Fibroblast of lung (primary cell): ENCODE data around the gene CDC25B. TPM values are rescaled to one million over a fixed set of nuclear protein-coding genes. Genes with fewer than 3 reads are reported as not detected.
"Not testable (repeated sequence)": the region's sequence is repeated elsewhere in the genome, so short reads cannot be mapped to it uniquely, and the experiment has no call there.

Experiments
- DNase-seq, 2 donors: peaks; one replicate each; pipeline versions ENCODE4 v3.0.0 to v3.0.0-alpha.2; 2010; ENCODE audit warnings: low read depth in 2 of 2
- H2AFZ ChIP-seq: 2 replicates; pipeline ENCODE4 v1.5.1; 2012; ENCODE audit warnings: low read length, control low read depth, inconsistent platforms
- H3K27ac ChIP-seq: 2 replicates; pipeline ENCODE4 v1.5.1; 2011; ENCODE audit warnings: low read length, control low read depth; ENCODE audit not compliant: insufficient read depth
- H3K27me3 ChIP-seq: 2 replicates; pipeline ENCODE4 v1.5.1; 2011; ENCODE audit warnings: mild to moderate bottlenecking, low read length; ENCODE audit not compliant: control insufficient read depth, insufficient read depth
- H3K36me3 ChIP-seq: 2 replicates; pipeline ENCODE4 v1.5.1; 2011; ENCODE audit warnings: low read length; ENCODE audit not compliant: control insufficient read depth, insufficient read depth
- H3K4me1 ChIP-seq: 2 replicates; pipeline ENCODE4 v1.5.1; 2011; ENCODE audit warnings: low read length; ENCODE audit not compliant: control insufficient read depth, insufficient read depth; ENCODE audit errors: extremely low read depth
- H3K4me2 ChIP-seq: 2 replicates; pipeline ENCODE4 v1.5.1; 2011; ENCODE audit warnings: low read length, control low read depth; ENCODE audit not compliant: insufficient read depth; ENCODE audit errors: extremely low read depth
- H3K4me3 ChIP-seq, 4 experiments: fragments of 200-600 bp in 1 of 4; sonication (generic) in 1 of 4; replicated peaks in 1 of 4; 2 replicates each; pipeline ENCODE4 v1.5.1; 2011 to 2016; ENCODE audit warnings: low read length in 4 of 4, low read depth in 3 of 4, mild to moderate bottlenecking in 3 of 4, control low read depth in 2 of 4, inconsistent platforms in 1 of 4, mixed read lengths in 1 of 4; ENCODE audit not compliant: insufficient read depth in 1 of 4; ENCODE audit errors: control extremely low read depth in 1 of 4
- H3K79me2 ChIP-seq: 2 replicates; pipeline ENCODE4 v1.5.1; 2012; ENCODE audit warnings: mild to moderate bottlenecking, low read length, inconsistent platforms; ENCODE audit not compliant: control insufficient read depth, insufficient read depth
- H3K9ac ChIP-seq: 2 replicates; pipeline ENCODE4 v1.5.1; 2011; ENCODE audit warnings: mild to moderate bottlenecking, low read length, control low read depth; ENCODE audit not compliant: insufficient read depth
- H3K9me3 ChIP-seq: 2 replicates; pipeline ENCODE4 v1.5.1; 2012; ENCODE audit warnings: low read depth, low read length; ENCODE audit not compliant: control insufficient read depth, insufficient read depth
- H4K20me1 ChIP-seq: 2 replicates; pipeline ENCODE4 v1.5.1; 2011; ENCODE audit warnings: low read length; ENCODE audit not compliant: control insufficient read depth, insufficient read depth; ENCODE audit errors: extremely low read depth
- EZH2 ChIP-seq: IDR thresholded peaks from 2 replicates; pipeline ENCODE4 v1.5.1; 2012; ENCODE audit warnings: low read length, control low read depth, mild to moderate bottlenecking; ENCODE audit errors: missing control alignments
- polyA plus RNA-seq, 2 donors: library from polyadenylated mRNA; depleted of rRNA in 1 of 2; stranded (reverse) in 1 of 2; unstranded in 1 of 2; fragments of >200 nt; gene quantifications; 2 replicates each; pipeline ENCODE4 v1.2.1, GENCODE V29; 2011 to 2012; ENCODE audit warnings: missing spikeins in 1 of 2
- total RNA-seq: library from RNA; depleted of rRNA; stranded (reverse); fragments of >200 nt; gene quantifications from 2 replicates; pipeline ENCODE4 v1.2.1, GENCODE V29; 2014
- TF ChIP-seq, protein P1 (sequence below), 2 donors: IDR thresholded peaks in 1 of 2; conservative IDR thresholded peaks in 1 of 2; 1 replicate in 1 of 2; 2 replicates in 1 of 2; pipeline ENCODE4 v1.5.1; 2011 to 2012; ENCODE audit warnings: low read length in 2 of 2, control low read depth in 1 of 2, inconsistent platforms in 1 of 2, low read depth in 1 of 2, mild to moderate bottlenecking in 1 of 2

The CDC25B gene
- total and polyA plus RNA-seq, 2 donors (not counting 1 experiment from before 2014, with no cell fraction given) = 38.2 to 62.1 TPM

DNA sequence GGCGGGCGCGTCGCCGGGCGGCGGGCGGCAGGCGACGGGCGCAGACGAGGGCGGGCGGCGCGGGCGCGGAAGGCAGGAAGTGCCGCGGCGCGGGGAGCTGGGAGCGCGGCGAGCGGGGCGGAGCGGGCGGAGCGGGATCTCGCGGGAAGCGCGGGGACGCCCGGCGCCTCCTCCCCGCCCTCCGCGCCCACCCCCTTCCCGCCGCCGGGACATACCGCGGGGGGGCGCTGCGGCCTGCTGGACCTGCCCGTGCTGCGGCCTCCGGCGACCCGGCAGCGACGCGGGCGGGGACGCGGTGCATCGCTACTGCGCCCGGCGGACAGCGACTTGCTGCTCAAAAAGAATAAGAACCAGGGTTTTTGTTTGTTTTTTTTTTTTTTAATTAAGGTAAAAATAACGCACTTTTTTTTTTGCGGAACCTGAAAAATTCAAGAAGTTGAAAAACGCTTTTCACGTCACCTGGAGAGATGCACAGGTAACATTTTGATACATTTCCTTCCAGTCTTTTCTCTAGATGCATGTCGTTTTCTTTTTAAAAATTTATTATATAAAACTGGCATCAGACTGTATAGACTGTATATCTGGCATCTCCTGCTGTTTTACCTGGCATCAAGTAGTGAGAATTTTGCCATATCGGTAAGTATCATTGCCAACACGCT lies 9.3 kb upstream of the CDC25B start, which contains the start of gene CENPB:
Gene CENPB (minus strand): TSS at position 76 of the 659 bp plus-strand sequence. CDS start 257 bp downstream, outside the sequence.
- peak; percentile 71 to 81 for DNase-seq
- Histone ChIP-seq H3K36me3 (peaks cover 5% of the 10 kb centered on the region), H3K27ac (peak within 1 kb of the TSS; percentile 81), H3K9me3 (no peaks in the 10 kb centered on the region), H3K4me1 (peaks cover 17% of the 10 kb centered on the region), H3K79me2 (peaks cover 34% of the 10 kb centered on the region), H3K4me2 (peak within 1 kb of the TSS; percentile 90), H3K27me3 (no peaks in the 10 kb centered on the region), H4K20me1 (peaks cover 2% of the 10 kb centered on the region), H3K9ac (peak within 1 kb of the TSS; percentile 75), H2AFZ (no peak within 1 kb of the TSS), H3K4me3 (peak within 1 kb of the TSS; percentile 67 to 82 (median 72))
- TF ChIP-seq, protein P1, sequence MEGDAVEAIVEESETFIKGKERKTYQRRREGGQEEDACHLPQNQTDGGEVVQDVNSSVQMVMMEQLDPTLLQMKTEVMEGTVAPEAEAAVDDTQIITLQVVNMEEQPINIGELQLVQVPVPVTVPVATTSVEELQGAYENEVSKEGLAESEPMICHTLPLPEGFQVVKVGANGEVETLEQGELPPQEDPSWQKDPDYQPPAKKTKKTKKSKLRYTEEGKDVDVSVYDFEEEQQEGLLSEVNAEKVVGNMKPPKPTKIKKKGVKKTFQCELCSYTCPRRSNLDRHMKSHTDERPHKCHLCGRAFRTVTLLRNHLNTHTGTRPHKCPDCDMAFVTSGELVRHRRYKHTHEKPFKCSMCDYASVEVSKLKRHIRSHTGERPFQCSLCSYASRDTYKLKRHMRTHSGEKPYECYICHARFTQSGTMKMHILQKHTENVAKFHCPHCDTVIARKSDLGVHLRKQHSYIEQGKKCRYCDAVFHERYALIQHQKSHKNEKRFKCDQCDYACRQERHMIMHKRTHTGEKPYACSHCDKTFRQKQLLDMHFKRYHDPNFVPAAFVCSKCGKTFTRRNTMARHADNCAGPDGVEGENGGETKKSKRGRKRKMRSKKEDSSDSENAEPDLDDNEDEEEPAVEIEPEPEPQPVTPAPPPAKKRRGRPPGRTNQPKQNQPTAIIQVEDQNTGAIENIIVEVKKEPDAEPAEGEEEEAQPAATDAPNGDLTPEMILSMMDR (conservative IDR thresholded peaks at IDR 0.05 in 1 of 2, IDR thresholded peaks at IDR 0.05 in 1 of 2; ENCODE audit: low read depth in 1 of 2, low read length in 2 of 2) = peak; percentile 40 to 55
- TF ChIP-seq EZH2 = no peak

DNA sequence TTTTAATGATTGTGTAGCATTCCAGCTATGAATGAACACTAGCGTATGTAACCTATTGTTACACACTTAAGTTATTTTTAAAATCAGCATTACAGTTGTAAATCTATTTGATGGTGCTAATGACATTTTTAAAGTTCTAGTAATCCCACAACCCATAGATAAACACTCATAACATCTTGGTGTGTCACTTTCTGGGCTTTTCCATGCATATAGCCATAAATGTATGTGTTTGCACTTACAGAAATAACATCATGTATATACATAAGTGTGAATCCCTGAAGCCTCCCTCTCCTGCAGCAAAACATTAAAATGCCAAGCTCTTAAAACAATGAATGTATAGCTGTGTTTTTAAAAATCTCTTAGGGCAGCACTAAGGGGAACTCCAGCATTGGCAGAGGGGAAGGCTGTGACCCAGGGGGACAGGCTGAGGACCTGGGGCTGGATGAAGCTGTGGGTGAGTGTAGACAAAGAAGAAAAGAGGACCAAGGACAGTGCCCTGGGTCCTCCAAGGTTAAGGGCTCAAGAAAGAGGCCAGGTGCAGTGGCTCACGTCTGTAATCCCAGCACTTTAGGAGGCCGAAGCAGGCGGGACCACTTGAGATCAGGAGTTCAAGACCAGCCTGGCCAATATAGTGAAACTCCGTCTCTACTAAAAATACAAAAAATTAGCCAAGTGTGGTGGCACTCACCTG lies 8.6 kb upstream of the CDC25B start:
- H3K4me1 ChIP-seq = peaks cover 17% of the 10 kb centered on the region
- H2AFZ ChIP-seq = no peak overlapping the region
- DNase-seq = no peak
- no peak overlapping the region for H3K9ac ChIP-seq
- H3K9me3 ChIP-seq = no peaks in the 10 kb centered on the region
- TF ChIP-seq EZH2 = no peak
- TF ChIP-seq, protein P1 (conservative IDR thresholded peaks at IDR 0.05 in 1 of 2, IDR thresholded peaks at IDR 0.05 in 1 of 2; ENCODE audit: low read depth in 1 of 2, low read length in 2 of 2) = no peak
- peak overlapping the region in 3 of 4 experiments; percentile 42 to 82 (median 61) for H3K4me3 ChIP-seq
- H4K20me1 ChIP-seq = peaks cover 2% of the 10 kb centered on the region
- peaks cover 34% of the 10 kb centered on the region for H3K79me2 ChIP-seq
- H3K4me2 ChIP-seq = peak overlapping the region; percentile 44
- H3K27me3 ChIP-seq = no peaks in the 10 kb centered on the region
- H3K36me3 ChIP-seq = peaks cover 5% of the 10 kb centered on the region
- H3K27ac ChIP-seq = no peak overlapping the region

DNA sequence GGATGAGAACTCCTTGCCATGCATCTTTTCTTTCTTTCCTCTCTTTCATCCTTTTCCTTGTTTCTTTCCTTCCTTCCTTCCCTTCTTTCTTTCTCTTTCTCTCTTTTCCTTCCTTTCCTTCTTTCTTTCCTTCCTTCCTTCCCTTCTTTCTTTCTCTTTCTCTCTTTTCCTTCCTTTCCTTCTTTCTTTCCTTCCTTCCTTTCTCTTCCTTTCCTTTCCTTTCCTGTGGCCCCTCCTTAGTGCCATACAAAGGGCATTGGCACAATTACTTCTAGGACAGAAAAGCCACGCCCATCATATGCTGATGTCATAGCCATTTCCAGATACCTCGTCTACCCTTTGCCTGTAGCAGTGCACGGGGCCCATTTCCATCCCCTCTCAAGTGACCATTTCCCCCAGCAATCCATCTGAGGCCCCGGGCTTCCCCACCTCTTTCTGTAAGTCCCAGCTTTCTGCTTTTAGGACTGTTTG lies 7.4 kb upstream of the CDC25B start:
- no peak overlapping the region for H3K9ac ChIP-seq
- H3K79me2 ChIP-seq = peaks cover 25% of the 10 kb centered on the region
- H3K4me2 ChIP-seq = peak overlapping the region; percentile 25
- no peak overlapping the region for H2AFZ ChIP-seq
- H3K36me3 ChIP-seq = peaks cover 5% of the 10 kb centered on the region
- DNase-seq = no peak
- no peaks in the 10 kb centered on the region for H3K27me3 ChIP-seq
- H3K4me3 ChIP-seq = no peak overlapping the region
- peaks cover 11% of the 10 kb centered on the region for H3K4me1 ChIP-seq
- TF ChIP-seq EZH2 = no peak
- TF ChIP-seq, protein P1 (conservative IDR thresholded peaks at IDR 0.05 in 1 of 2, IDR thresholded peaks at IDR 0.05 in 1 of 2; ENCODE audit: low read depth in 1 of 2, low read length in 2 of 2) = no peak
- no peak overlapping the region for H3K27ac ChIP-seq
- no peaks in the 10 kb centered on the region for H3K9me3 ChIP-seq
- peaks cover 2% of the 10 kb centered on the region for H4K20me1 ChIP-seq

DNA sequence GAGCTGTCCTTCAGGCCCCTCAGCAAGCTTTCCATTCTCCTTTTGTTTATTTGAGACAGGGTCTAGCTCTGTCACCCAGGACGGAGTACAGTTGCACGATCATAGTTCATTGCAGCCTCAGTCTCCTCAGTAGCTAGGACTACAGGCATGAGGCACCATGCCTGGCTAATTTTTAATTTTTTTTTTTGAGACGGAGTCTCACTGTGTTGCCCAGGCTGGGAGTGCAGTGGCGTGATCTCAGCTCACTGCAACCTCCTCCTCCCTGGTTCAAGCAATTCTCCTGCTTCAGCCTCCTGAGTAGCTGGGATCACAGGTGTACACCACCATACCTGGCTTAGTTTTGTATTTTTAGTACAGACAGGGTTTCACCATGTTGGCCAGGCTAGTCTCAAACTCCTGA lies 6.9 kb upstream of the CDC25B start:
- not testable (repeated sequence) for H3K4me3 ChIP-seq, H3K9ac ChIP-seq, H3K27ac ChIP-seq, H3K4me1 ChIP-seq, H3K36me3 ChIP-seq, H2AFZ ChIP-seq, H3K4me2 ChIP-seq, H4K20me1 ChIP-seq, DNase-seq, H3K27me3 ChIP-seq, H3K9me3 ChIP-seq
- peaks cover 21% of the 10 kb centered on the region for H3K79me2 ChIP-seq
